Left ventricle myocardium inferior (tissue), 1 donor: ENCODE measurements around the gene CEP41. TPM values are rescaled to one million over a fixed set of nuclear protein-coding genes. Genes with fewer than 3 reads are reported as not detected.

ENCODE experiments used
- DNase-seq: peaks from one replicate; pipeline ENCODE4 v3.0.0-alpha.2; 2020
- H3K27ac ChIP-seq: fragments of 200-600 bp; replicated peaks from 2 replicates; pipeline ENCODE4 v1.8.0; 2021
- H3K27me3 ChIP-seq: fragments of 200-600 bp; 2 replicates; pipeline ENCODE4 v1.8.0; 2021; ENCODE audit warnings: low read depth
- H3K36me3 ChIP-seq: fragments of 200-600 bp; 2 replicates; pipeline ENCODE4 v1.8.0; 2021
- H3K4me1 ChIP-seq: fragments of 200-600 bp; 2 replicates; pipeline ENCODE4 v1.8.0; 2021
- H3K4me3 ChIP-seq: fragments of 200-600 bp; 2 replicates; pipeline ENCODE4 v1.8.0; 2021; ENCODE audit warnings: mild to moderate bottlenecking, moderate library complexity
- H3K9me3 ChIP-seq: fragments of 200-600 bp; replicated peaks from 2 replicates; pipeline ENCODE4 v1.8.0; 2021
- intact Hi-C: fragments of 100-400 bp; cut with micrococcal nuclease; formaldehyde crosslinking; loops from one replicate; pipeline ENCODE4 v1.11.0; 2022
- total RNA-seq: library from RNA; stranded (reverse); fragmentation: NEBNext Ultra II Directional; extraction: Animal tissue kit (Norgen Biotek cat#: 25700); gene quantifications from one replicate; pipeline ENCODE4 v1.2.1, GENCODE V29; 2021
- TF ChIP-seq, protein P1 (sequence below): fragments of 200-600 bp; IDR thresholded peaks from 2 replicates; pipeline ENCODE4 v1.8.0; 2021; ENCODE audit warnings: antibody characterized with exemption, mild to moderate bottlenecking, borderline replicate concordance
- donor health status: DM: no; HTN: yes; CAD: no; lungs with severe emphysema.

CEP41 gene
- total RNA-seq, 1 donor from 2014 or later: 5.8 TPM

DNA sequence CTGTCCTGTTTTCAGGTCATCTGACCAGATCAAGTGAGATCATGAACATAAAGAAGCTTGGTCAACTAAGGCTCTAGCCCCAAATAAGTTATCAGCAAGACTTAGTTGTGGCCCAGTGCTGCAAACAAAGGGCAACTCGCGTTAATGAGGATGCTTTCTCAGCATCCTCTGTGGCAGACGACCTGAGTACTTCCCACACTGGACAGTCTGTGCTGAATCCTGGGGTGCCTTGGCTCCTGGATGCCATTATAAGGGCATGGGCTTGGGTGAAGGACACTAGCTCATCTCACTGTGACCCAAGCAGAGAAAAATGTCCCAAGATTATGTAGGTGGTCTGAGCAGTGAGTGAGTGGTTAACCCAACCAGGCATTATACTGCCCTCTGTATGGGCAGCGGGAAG lies 82.3 kb downstream of the CEP41 start:
- Histone ChIP-seq H3K27me3 (no peaks in the 10 kb centered on the region), H3K4me3 (no peak overlapping the region), H3K4me1 (peaks cover 16% of the 10 kb centered on the region), H3K9me3 (peaks cover 25% of the 10 kb centered on the region), H3K27ac (no peak overlapping the region), H3K36me3 (no peaks in the 10 kb centered on the region)
- DNase-seq: no peak
- TF ChIP-seq, protein P1, sequence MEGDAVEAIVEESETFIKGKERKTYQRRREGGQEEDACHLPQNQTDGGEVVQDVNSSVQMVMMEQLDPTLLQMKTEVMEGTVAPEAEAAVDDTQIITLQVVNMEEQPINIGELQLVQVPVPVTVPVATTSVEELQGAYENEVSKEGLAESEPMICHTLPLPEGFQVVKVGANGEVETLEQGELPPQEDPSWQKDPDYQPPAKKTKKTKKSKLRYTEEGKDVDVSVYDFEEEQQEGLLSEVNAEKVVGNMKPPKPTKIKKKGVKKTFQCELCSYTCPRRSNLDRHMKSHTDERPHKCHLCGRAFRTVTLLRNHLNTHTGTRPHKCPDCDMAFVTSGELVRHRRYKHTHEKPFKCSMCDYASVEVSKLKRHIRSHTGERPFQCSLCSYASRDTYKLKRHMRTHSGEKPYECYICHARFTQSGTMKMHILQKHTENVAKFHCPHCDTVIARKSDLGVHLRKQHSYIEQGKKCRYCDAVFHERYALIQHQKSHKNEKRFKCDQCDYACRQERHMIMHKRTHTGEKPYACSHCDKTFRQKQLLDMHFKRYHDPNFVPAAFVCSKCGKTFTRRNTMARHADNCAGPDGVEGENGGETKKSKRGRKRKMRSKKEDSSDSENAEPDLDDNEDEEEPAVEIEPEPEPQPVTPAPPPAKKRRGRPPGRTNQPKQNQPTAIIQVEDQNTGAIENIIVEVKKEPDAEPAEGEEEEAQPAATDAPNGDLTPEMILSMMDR: no peak
- intact Hi-C loops: no loop called here

DNA sequence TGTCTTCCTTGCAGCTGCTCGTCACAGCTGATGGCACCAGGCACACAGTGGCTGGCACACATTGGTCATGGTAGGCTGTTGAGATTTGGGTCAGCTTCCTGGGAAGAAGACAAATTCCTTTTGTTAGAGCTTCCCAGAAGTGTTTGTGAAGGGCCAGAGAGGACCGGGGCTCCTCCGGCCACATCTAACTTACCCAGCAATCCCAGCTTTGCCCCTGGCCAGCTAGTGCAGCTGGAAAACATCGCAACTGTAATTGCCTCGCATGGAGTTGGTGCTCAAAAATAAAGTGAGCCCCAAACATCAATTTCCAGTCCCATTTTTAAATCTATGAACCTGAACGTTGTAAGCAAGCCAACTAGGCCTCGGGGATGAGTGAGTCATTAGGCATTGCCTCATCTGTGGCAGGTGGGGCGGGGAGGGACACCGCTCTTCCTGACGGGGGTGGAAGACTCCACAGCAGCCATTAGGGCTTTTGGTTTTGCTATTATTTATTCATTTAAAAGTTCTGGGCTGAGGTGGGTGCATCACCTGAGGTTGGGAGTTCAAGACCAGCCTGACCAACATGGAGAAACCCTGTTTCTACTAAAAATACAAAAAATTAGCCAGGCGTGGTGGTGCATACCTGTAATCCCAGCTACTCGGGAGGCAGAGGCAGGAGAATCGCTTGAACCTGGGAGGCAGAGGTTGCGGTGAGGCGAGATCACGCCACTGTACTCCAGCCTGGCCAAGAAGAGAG lies 83.8 kb downstream of the CEP41 start:
- intact Hi-C loops: no loop called here

GRCh38 chr7:130356121-130356875 lies 84.5 kb downstream of the CEP41 start:
- DNase-seq: peak; percentile 31
- H3K27me3 ChIP-seq: peaks cover 8% of the 10 kb centered on the region
- intact Hi-C loops: no loop called here
- H3K27ac ChIP-seq: peak overlapping the region; percentile 73
- H3K4me3 ChIP-seq: no peak overlapping the region
- H3K4me1 ChIP-seq: peaks cover 30% of the 10 kb centered on the region
- H3K9me3 ChIP-seq: peaks cover 25% of the 10 kb centered on the region
- TF ChIP-seq, protein P1: no peak
- no peaks in the 10 kb centered on the region for H3K36me3 ChIP-seq

More for the DNA sequence above, 83.8 kb downstream of the CEP41 start:
- TF ChIP-seq, protein P1: no peak
- Histone ChIP-seq H3K4me1 (peaks cover 22% of the 10 kb centered on the region), H3K9me3 (peaks cover 25% of the 10 kb centered on the region), H3K36me3 (no peaks in the 10 kb centered on the region), H3K4me3 (no peak overlapping the region), H3K27me3 (peaks cover 5% of the 10 kb centered on the region), H3K27ac (peak overlapping the region; percentile 73)
- DNase-seq: peak; percentile 30

- H3K27ac ChIP-seq: peak overlapping the region; percentile 75
Measured at GRCh38 chr7:130353196-130353595, 87.6 kb downstream of the CEP41 start.

GRCh38 chr7:130352194-130353074 lies 88.4 kb downstream of the CEP41 start:
- Histone ChIP-seq H3K9me3 (no peaks in the 10 kb centered on the region), H3K27ac (peak overlapping the region; percentile 75), H3K4me1 (peaks cover 40% of the 10 kb centered on the region), H3K36me3 (no peaks in the 10 kb centered on the region), H3K4me3 (peak overlapping the region; percentile 14), H3K27me3 (peaks cover 8% of the 10 kb centered on the region)
- TF ChIP-seq, protein P1: no peak
- intact Hi-C loops: no loop called here
- DNase-seq: no peak

More at GRCh38 chr7:130353196-130353595, 87.6 kb downstream of the CEP41 start:
- Histone ChIP-seq H3K36me3 (no peaks in the 10 kb centered on the region), H3K4me3 (no peak overlapping the region), H3K4me1 (peaks cover 40% of the 10 kb centered on the region), H3K27me3 (peaks cover 8% of the 10 kb centered on the region), H3K9me3 (no peaks in the 10 kb centered on the region)
- intact Hi-C loops: no loop called here
- no peak for DNase-seq
- TF ChIP-seq, protein P1: no peak
